ENCODE measurements around the gene ST6GALNAC6.
"Not testable (repeated sequence)": the region's sequence is repeated elsewhere in the genome, so short reads cannot be mapped to it uniquely, and the experiment has no call there.

ST6GALNAC6 gene

DNA sequence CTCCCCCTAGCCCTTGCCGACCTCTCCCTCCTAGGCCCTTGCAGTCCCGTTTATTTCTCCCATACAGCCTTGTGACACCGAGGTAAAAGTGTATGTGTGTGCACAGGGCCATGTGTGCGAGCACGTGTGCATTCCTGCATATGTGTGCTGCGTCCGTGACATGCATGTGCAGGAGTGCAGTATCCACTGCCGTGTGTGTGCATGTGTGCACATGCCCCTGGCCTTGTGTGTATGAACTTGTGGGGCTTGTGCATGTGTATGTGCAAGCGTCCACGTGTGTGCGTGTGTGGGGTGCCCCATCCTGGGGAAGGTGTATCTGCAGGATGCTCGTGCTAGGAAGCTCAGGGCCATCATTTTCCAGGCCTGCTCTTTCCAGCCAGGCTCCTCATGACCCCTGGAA is 28.5 kb downstream of the ST6GALNAC6 start:
- no peak for DNase-seq

DNA sequence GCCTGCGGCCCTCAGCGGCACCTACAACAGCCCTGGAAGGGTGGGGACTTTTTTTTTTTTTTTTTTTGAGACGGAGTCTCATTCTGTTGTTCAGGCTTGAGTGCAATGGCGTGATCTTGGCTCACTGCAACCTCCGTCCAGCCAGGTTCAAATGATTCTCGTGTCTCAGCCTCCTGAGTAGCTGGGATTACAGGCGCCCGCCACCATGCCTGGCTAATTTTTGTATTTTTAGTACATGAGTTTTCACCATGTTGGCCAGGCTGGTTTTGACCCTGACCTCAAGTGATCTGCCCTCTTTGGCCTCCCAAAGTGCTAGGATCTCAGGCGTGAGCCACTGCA is 29.3 kb downstream of the ST6GALNAC6 start:
- not testable (repeated sequence) for DNase-seq

DNA sequence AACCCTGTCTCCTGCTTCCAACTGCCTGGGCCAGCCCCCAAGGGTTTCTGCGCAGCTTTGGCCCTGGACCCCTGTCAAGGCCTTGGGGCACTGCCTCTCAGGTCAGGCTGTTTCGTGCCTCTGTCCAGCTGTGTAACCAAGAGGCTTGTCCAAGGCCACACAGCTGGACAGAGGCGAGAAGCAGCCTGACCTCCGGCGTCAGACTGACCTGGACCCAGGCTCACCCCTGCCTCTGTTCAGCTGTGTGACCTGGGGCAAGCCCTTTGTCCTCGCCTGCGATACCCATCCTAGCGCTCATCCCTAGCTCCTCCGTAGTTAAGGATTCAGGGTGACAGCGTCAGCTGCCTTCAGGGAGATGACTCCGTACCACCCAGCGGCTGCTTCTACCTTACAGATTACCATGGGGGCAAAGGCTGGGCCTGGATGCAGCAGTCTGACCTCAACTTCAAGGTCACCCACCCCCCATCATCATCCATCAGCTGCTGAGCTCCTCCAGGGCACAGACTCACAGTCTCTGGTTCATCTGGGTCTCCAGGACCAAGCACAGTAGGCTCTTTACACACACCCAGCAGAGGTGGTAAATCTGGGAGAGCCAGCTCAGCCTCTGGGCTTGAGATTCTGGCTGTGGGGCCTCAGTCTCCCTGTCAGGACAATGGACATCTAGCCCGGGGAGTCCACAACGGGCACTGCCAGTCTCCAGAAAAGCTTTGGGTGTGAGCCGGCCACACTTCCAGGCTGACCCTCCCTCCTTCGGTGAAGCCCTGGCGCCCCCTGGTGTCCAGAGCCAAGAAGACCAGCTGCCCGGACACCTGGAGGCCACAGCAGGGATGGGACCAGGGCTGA is 29.9 kb downstream of the ST6GALNAC6 start:
- DNase-seq, result peak; percentile 56

DNA sequence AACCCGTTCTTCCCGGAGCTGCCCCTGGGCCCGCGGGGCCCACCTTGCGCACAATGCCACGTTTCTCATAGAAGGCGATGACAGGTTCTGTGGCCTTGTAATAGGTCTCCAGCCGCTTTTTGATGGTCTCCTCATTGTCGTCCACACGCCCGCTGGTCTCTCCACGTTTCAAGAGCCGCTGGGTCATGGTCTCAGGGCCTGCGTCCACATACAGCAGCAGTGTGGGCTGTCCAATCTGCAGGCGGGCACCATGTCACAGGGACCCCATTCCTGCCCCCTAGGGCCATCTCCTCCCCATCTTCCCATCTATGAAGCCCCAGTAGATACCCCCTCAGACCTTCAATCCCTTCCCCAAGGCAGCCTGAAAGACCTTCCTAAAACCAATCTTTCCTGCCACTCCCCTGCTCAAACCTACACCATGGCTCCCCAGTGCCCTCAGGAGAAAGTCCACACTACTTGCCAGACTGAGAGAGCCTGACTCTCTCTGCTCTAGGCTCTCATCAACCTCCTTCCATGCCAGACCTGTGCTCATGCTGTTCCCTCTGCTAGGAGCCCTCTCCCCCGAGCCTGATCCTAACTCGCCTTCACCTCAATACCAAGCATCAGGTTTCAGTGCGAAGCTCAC is 31.0 kb downstream of the ST6GALNAC6 start:
- DNase-seq, result no peak

GRCh38 chr9:127867356-127868277 is 31.8 kb downstream of the ST6GALNAC6 start:
- DNase-seq, result no peak

GRCh38 chr9:127866535-127866934 is 32.9 kb downstream of the ST6GALNAC6 start:
- no peak for DNase-seq

GRCh38 chr9:127865645-127866464 is 33.5 kb downstream of the ST6GALNAC6 start:
- DNase-seq, result no peak

- no peak for DNase-seq
Observed at GRCh38 chr9:127863191-127863621, 36.2 kb downstream of the ST6GALNAC6 start.

DNA sequence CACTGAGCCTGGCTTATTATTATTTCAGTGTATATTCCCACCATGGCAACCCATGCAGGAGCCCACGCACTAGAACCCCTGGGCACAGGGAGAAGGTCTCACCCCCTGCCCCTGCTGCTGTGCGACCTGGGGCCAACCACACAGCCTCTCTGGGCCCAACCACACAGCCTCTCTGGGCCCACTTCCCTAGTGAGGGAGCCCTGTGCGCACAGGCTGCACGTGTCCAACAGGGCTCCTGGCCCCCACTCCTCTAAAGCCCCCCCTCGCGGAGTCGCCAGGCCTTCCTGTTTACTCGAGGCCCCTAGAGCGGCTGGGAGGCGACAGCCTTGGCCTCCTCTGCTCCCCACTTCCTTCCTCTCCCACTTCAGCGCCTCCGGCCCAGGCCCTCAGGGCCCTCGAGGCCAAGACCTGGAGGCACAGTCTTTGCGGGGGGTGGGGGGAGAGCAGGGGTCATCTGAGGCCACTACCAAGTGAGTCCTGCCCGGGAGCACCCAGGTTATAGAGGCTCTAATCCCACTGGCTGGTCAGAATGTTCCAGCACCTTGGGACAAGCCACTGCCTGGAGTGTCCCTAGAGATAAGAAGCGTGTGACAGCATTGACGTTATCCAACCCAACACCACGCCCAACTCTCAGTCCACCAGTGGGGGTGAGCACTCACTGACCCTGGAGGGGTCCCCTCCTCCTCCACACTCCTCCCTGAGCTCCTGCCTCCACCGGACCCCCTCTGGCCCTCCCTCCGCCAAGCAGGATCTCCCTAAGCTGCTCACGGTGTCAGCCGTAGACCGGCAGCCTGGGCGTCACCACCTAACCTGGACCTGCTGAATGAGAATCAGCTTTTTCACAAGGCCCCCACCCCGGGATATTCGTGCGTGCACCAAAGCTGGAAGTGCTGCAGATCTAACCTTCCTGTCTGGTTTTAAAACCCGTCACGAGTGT is 37.1 kb downstream of the ST6GALNAC6 start:
- no peak for DNase-seq

- DNase-seq, result no peak
Observed at GRCh38 chr9:127860779-127861178, 38.6 kb downstream of the ST6GALNAC6 start.

GRCh38 chr9:127860260-127860659 is 39.1 kb downstream of the ST6GALNAC6 start:
- DNase-seq, result no peak

GRCh38 chr9:127858041-127858512 is 41.3 kb downstream of the ST6GALNAC6 start:
- DNase-seq, result no peak

- DNase-seq, result no peak
Observed at GRCh38 chr9:127857278-127857677, 42.1 kb downstream of the ST6GALNAC6 start.

- no peak for DNase-seq
Observed at GRCh38 chr9:127856729-127857116, 42.7 kb downstream of the ST6GALNAC6 start.

- no peak for DNase-seq
Observed at GRCh38 chr9:127856094-127856728, 43.2 kb downstream of the ST6GALNAC6 start.

DNA sequence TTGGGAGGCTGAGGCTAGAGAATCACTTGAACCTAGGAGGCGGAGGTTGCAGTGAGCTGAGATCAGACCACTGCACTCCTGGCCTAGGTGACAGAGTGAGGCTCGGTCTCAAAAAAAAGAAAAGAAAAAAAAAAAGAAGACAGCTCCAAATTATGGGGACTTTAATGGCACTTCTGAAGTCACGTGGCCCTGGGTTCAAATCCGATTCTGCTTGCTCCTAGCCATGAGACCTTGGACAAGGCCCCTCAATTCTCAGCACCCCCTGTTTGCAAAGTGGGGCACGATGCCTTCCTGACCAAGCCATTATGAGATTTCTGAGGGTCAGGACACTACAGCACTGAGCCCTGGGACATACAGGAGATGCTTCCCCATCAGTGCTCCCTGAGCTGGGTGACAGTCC is 43.9 kb downstream of the ST6GALNAC6 start:
- no peak for DNase-seq

- no peak for DNase-seq
Observed at GRCh38 chr9:127854960-127855359, 44.4 kb downstream of the ST6GALNAC6 start.

GRCh38 chr9:127854184-127854806 is 45.1 kb downstream of the ST6GALNAC6 start, which contains the start of gene ENG:
Gene ENG, minus strand, starts transcription at chr9:127854658. Its CDS starts 303 bp downstream, at chr9:127854355.
- no peak for DNase-seq

DNA sequence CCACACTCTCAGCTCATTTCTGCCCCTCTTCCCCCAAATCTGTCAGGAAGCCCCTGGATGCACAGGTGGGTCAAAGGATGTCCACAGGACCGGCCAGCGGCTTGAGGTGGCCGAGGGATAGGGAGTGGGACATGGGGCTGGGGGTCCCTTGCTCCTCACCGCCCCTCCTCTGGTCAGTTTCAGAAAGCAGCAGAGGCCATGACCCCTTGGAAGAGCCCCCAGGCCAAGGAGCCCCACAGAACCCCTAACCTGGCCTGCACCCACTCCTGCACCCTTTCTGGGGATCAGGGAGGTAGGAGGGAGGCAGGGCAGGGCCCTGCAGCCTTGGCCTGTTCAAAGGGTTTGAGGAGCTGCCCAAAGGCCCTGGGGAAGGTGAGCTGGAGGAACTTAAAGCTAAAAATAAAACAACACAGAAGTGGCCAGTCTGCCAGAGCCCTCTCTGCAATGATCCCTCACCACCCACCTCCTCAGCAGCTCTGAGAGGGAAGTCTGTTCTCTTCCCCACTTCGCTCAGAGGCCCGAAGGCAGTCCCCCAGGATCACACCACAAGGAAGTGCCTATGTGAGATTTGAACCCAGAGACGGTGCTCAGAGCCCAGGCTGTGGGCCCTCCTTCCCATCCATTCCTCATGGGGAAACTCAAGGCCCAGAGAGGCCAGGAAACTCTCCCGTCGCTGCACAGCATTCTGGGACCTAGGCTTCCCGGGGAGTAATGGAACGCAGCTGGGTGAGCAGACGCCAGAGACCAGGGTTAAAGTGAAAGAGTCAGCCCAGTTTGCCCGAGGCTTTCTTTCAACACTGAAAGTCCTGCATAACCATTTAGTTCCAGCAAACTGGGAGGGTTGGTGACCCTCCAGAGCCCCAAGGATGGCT is 45.9 kb downstream of the ST6GALNAC6 start:
- DNase-seq, result no peak
